SU-DHL-6 (cell line): ENCODE results near the gene STX19.

Experiments
- EZH2phosphoT487 ChIP-seq: fragments of 200-600 bp; sonication (generic), shearing (Covaris generic); conservative IDR thresholded peaks from 2 replicates; pipeline ENCODE4 v1.6.1; 2018; ENCODE audit warnings: mild to moderate bottlenecking, antibody characterized with exemption, low read length, moderate library complexity, mixed read lengths
- TF ChIP-seq, protein P1 (sequence below): fragments of 200-600 bp; sonication (generic); IDR thresholded peaks from one replicate; pipeline ENCODE4 v1.5.1; 2017; ENCODE audit warnings: antibody characterized with exemption, mild to moderate bottlenecking, low read length, moderate library complexity; ENCODE audit not compliant: insufficient read depth, poor library complexity, severe bottlenecking

DNA sequence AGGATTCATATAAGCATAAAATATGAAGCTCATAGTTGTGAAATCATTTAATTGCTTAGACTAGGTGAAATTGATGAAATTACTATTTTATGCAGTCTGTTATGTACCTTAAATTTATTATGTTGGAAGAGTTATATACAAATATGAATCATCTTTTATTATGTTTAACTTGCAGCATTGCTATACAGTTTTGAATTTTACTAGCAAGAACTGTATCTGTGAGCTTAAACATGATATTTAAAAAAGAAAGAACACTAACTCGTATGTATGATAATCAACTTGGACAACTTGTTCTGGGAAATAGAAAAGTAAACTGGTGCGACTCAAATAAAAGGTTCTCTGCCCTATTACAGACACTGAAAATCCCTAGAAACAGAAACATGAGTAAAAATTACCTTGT is 1.8 kb downstream of the STX19 start:
- TF ChIP-seq, protein P1, sequence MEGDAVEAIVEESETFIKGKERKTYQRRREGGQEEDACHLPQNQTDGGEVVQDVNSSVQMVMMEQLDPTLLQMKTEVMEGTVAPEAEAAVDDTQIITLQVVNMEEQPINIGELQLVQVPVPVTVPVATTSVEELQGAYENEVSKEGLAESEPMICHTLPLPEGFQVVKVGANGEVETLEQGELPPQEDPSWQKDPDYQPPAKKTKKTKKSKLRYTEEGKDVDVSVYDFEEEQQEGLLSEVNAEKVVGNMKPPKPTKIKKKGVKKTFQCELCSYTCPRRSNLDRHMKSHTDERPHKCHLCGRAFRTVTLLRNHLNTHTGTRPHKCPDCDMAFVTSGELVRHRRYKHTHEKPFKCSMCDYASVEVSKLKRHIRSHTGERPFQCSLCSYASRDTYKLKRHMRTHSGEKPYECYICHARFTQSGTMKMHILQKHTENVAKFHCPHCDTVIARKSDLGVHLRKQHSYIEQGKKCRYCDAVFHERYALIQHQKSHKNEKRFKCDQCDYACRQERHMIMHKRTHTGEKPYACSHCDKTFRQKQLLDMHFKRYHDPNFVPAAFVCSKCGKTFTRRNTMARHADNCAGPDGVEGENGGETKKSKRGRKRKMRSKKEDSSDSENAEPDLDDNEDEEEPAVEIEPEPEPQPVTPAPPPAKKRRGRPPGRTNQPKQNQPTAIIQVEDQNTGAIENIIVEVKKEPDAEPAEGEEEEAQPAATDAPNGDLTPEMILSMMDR, result no peak
- no peak for TF ChIP-seq EZH2phosphoT487
